Measurements from ENCODE around the gene CDC42EP5.

DNA sequence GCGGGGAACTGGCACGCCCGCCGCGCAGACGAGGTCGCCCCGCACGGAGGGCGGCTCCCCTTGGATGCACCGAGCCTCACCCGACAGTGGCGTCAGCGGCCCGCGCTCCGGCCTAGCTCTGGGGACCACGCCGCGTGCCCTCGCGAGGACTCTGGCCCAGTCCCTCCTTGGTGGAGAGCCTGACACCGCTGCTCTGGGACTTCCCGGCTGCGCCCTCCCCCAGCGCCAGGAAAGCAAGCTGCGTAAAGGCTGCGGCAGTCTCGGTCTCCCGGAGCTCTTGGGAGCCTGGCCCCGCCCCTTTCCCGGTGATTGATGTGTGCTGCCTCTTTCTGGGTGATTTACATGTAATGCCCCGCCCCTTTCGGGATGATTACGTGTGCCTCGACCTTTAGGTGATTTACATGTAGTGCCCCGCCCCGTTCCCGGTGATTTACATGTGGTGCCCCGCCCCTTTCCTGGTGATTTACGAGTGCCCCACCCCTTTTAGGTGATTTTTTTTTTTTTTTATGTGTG lies 9.5 kb downstream of the CDC42EP5 start, which contains the start of gene LENG9:
- TF ChIP-seq CTCF (IDR thresholded peaks at IDR 0.05; ENCODE audit: low read length): no peak
- TF ChIP-seq EZH2 (IDR thresholded peaks at IDR 0.05; ENCODE audit: borderline replicate concordance, low read length): no peak

Data from OCI-LY1 (cell line).